Measurements from ENCODE around the gene ARFGAP1. TPM values are rescaled to one million over a fixed set of nuclear protein-coding genes. Genes with fewer than 3 reads are reported as not detected.
A peak's percentile ranks its signal among the peaks of the same experiment; 100 is the strongest.

The ARFGAP1 gene
- total RNA-seq, 1 donor from 2014 or later = 220 TPM

DNA sequence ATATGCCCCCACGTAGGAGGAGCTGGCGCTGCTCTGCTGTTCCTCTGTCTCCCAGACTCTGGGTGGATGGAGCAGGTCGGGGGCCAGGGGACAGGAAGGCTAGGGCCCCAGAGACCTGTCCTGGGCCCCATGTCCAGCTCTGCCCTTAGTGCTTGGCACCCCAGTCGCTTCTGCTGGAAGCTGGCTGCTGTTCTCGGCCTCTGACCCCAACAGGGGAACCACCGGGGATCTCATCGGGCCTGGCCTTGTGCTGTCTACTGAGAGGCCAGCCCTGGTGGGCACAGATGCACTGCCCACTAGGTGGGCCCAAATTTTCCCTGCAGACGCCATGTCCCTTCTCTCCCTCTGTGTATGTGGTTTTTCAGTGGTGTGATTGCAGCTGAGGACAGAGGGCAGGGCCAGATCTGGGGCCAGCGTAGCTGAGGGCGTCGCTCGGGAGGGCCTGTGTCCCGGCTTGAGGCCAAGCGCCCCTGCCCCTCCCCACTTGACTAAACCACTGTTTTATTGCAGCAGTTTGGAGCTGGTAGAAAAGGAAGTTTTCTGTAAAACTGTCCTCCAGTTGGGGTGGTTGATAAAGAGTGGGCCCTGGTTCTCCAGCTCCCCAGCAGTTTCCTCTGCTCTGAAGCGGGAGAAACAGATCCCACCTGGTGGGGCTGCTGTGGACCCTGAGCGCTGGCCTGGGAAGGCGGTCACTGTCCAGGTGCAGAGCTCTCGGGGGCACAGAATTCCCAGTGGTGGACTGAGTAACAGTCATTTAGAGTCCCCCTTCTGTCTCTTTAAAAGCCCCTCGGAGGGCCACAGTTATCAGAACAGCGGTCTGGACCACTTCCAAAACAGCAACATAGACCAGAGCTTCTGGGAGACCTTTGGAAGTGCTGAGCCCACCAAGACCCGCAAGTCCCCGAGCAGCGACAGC, 14.4 kb downstream of the ARFGAP1 start:
- no peaks in the 10 kb centered on the region for H3K27me3 ChIP-seq (ENCODE audit: insufficient read depth, low read length)
- H3K27ac ChIP-seq (ENCODE audit: low read depth, low read length) = no peak overlapping the region
- Mint-ChIP-seq H3K27ac (ENCODE audit: unreplicated experiment) (peak overlapping the region; percentile 41), H3K27me3 (ENCODE audit: low read depth, unreplicated experiment) (no peaks in the 10 kb centered on the region), H3K4me3 (ENCODE audit: unreplicated experiment) (no peak overlapping the region), H3K36me3 (ENCODE audit: low read depth, unreplicated experiment) (peaks cover 3% of the 10 kb centered on the region), H3K9me3 (ENCODE audit: unreplicated experiment) (no peaks in the 10 kb centered on the region), H3K4me1 (ENCODE audit: low read depth, unreplicated experiment) (peaks cover 2% of the 10 kb centered on the region)
- H3K4me1 ChIP-seq (ENCODE audit: insufficient read depth, low read length) = no peaks in the 10 kb centered on the region
- no peak for DNase-seq (ENCODE audit: low read depth)
- H3K9ac ChIP-seq (ENCODE audit: low read length) = no peak overlapping the region
- TF ChIP-seq, protein P1, sequence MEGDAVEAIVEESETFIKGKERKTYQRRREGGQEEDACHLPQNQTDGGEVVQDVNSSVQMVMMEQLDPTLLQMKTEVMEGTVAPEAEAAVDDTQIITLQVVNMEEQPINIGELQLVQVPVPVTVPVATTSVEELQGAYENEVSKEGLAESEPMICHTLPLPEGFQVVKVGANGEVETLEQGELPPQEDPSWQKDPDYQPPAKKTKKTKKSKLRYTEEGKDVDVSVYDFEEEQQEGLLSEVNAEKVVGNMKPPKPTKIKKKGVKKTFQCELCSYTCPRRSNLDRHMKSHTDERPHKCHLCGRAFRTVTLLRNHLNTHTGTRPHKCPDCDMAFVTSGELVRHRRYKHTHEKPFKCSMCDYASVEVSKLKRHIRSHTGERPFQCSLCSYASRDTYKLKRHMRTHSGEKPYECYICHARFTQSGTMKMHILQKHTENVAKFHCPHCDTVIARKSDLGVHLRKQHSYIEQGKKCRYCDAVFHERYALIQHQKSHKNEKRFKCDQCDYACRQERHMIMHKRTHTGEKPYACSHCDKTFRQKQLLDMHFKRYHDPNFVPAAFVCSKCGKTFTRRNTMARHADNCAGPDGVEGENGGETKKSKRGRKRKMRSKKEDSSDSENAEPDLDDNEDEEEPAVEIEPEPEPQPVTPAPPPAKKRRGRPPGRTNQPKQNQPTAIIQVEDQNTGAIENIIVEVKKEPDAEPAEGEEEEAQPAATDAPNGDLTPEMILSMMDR (IDR thresholded peaks at IDR 0.05; ENCODE audit: insufficient read depth, low read depth, low read length) = no peak
- no peak for TF ChIP-seq EZH2 (IDR thresholded peaks at IDR 0.05; ENCODE audit: insufficient read depth, low read length)
- H3K9me3 ChIP-seq (ENCODE audit: insufficient read depth, low read depth, low read length) = no peaks in the 10 kb centered on the region
- peaks cover 15% of the 10 kb centered on the region for H3K79me2 ChIP-seq (ENCODE audit: insufficient read depth, low read length)
- H3K4me3 ChIP-seq (ENCODE audit: insufficient read depth, low read depth, low read length) = no peak overlapping the region
- no peak overlapping the region for H3K4me2 ChIP-seq (ENCODE audit: low read length)
- no peak for FAIRE-seq
- peaks cover 95% of the 10 kb centered on the region for H4K20me1 ChIP-seq (ENCODE audit: insufficient read depth, low read length)
- H2AFZ ChIP-seq (ENCODE audit: low read depth, low read length) = no peak overlapping the region
- peaks cover 6% of the 10 kb centered on the region for H3K36me3 ChIP-seq (ENCODE audit: insufficient read depth, low read length)

DNA sequence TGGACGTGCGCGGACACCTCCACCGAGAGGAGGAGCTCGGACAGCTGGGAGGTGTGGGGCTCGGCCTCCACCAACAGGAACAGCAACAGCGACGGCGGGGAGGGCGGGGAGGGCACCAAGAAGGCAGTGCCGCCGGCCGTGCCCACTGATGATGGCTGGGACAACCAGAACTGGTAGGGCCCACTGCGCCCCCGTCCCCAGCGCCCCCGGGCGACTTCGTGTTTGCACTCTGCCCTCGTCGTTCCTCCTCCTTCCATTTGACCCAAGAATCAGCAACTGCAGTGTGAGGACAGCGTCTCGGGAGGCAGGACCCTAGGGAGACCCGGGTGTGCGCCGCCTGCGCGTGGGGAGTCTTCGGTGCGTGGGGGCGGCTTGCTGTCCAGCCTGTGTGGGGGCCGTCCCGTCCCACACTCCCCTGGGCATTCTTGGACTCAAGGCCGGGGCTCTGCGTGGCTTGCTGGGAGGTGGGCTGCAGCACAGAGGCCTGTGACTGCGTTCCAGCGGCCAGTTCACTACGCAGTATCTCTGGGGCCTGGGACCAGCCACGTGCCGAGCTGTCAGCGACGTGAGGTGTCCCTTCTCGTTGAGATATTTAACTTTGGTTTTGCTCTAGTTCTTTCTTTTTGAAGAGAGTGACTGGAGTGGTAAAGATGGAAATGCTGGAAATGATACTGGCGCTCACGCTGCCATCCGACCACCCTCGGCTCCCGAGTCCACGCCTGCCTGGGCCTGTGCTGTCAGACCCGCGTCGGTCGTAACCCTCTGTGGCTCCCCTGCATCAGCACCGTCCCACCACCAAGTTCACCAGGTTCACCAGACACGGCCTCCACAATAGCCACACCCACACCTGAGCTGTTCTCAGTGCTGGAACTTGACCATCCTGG, 15.3 kb downstream of the ARFGAP1 start:
- peaks cover 2% of the 10 kb centered on the region for H3K36me3 ChIP-seq (ENCODE audit: insufficient read depth, low read length)
- TF ChIP-seq, protein P1 (IDR thresholded peaks at IDR 0.05; ENCODE audit: insufficient read depth, low read depth, low read length) = no peak
- no peak for TF ChIP-seq EZH2 (IDR thresholded peaks at IDR 0.05; ENCODE audit: insufficient read depth, low read length)

More for the DNA sequence above, 15.3 kb downstream of the ARFGAP1 start:
- Histone ChIP-seq H3K4me2 (ENCODE audit: low read length) (no peak overlapping the region), H3K27me3 (ENCODE audit: insufficient read depth, low read length) (no peaks in the 10 kb centered on the region), H3K9ac (ENCODE audit: low read length) (no peak overlapping the region), H3K27ac (ENCODE audit: low read depth, low read length) (no peak overlapping the region), H3K79me2 (ENCODE audit: insufficient read depth, low read length) (peaks cover 11% of the 10 kb centered on the region), H3K9me3 (ENCODE audit: insufficient read depth, low read depth, low read length) (no peaks in the 10 kb centered on the region), H4K20me1 (ENCODE audit: insufficient read depth, low read length) (peaks cover 91% of the 10 kb centered on the region), H3K4me3 (ENCODE audit: insufficient read depth, low read depth, low read length) (no peak overlapping the region), H2AFZ (ENCODE audit: low read depth, low read length) (no peak overlapping the region), H3K4me1 (ENCODE audit: insufficient read depth, low read length) (no peaks in the 10 kb centered on the region)
- DNase-seq (ENCODE audit: low read depth) = no peak
- Mint-ChIP-seq H3K4me3 (ENCODE audit: unreplicated experiment) (no peak overlapping the region), H3K36me3 (ENCODE audit: low read depth, unreplicated experiment) (peaks cover 3% of the 10 kb centered on the region), H3K9me3 (ENCODE audit: unreplicated experiment) (no peaks in the 10 kb centered on the region), H3K27me3 (ENCODE audit: low read depth, unreplicated experiment) (no peaks in the 10 kb centered on the region), H3K27ac (ENCODE audit: unreplicated experiment) (peak overlapping the region; percentile 41), H3K4me1 (ENCODE audit: low read depth, unreplicated experiment) (peaks cover 5% of the 10 kb centered on the region)
- no peak for FAIRE-seq
